Superior temporal gyrus (tissue), 1 donor: ENCODE data around the gene PIK3C2B.
A peak's percentile ranks its signal among the peaks of the same experiment; 100 is the strongest.

ENCODE experiments used
- DNase-seq: peaks from one replicate; pipeline ENCODE4 v3.0.0-alpha.2; 2016; ENCODE audit errors: extremely low spot score

PIK3C2B gene

DNA sequence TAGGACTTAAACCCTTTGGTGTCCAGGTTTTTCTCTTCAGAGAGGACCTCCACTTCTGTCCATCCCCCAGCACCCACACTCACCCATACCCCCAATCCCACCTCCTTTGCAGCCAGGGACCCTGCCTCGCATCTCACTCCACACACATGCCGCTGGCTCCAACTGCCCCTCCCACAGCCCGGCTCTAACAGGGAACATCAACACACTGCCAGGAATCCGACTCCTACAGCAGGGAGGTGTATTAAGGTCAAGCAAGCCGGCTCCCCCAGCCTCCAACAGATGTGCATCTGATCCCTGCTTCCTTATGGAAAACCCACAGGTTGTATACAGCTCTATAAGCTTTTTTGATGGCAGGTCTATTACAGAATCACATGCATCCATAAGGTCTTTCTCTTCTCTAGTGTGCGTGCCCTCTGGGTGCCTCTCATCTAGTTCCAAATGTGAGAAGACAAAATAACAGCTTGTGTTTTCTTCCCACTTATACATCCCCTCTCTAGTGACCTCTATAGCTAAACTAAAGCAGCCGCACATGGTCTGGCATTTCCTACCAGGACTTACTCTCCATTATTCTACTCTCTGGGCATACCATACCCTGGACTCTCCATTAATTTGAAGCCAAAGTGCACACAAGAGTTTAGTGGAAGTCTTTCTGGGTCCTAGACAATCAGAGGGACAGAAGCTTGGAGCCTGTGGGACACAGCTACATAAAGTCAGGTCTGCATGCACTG lies 16.3 kb downstream of the PIK3C2B start:
- DNase-seq = peak; percentile 57

DNA sequence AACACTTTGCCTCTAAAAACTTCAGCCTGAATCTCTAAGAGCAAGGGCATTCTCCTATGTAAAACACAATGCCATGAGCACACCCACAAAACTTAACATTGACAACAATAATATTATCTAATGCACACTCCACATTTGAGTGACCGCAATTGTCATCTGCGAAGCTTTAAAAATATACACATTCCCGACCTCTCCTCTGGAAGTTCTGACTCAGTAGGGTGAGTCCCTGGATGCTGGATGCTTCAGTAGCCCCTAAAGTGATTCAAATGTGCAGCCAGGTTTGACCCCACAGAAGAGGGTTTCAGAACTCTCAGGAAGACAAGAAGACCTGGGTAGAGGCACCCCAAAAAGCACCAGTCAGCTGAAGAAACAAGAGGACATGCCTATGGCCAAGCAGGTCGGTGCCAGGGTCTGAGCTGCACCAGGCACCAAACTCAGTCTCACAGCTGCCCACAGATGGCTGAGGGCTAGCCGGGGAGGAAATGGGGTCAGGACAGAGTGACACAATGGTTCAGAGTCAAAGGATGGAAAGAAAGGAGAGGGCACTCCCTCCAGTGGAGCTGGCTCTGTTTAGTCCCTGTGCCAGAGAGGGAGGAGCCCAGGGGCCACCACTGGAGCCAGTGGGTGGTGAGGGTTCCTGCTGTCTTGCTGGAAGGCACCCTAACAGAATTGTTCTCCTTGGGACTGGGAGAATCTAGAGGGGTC lies 17.4 kb downstream of the PIK3C2B start:
- DNase-seq = peak; percentile 92

DNA sequence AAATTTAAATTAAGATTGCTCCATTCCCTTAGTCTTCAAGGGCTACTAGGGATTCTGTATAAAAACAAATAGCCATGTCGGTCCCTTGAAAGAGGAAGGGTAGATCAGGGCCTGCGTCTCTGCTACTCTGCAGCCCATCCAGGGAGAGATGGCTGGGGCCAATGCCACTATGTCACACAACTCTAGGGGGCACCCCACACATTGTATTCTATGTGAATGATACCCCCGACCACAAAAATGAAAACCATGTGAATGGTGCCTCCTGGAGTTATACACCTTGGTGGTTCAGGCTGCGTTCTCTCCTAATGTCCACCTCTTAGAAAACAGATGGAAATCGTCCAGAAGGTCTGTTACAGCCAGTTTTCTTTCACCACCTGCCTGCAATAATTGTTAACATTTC lies 18.0 kb downstream of the PIK3C2B start:
- DNase-seq = peak; percentile 43

DNA sequence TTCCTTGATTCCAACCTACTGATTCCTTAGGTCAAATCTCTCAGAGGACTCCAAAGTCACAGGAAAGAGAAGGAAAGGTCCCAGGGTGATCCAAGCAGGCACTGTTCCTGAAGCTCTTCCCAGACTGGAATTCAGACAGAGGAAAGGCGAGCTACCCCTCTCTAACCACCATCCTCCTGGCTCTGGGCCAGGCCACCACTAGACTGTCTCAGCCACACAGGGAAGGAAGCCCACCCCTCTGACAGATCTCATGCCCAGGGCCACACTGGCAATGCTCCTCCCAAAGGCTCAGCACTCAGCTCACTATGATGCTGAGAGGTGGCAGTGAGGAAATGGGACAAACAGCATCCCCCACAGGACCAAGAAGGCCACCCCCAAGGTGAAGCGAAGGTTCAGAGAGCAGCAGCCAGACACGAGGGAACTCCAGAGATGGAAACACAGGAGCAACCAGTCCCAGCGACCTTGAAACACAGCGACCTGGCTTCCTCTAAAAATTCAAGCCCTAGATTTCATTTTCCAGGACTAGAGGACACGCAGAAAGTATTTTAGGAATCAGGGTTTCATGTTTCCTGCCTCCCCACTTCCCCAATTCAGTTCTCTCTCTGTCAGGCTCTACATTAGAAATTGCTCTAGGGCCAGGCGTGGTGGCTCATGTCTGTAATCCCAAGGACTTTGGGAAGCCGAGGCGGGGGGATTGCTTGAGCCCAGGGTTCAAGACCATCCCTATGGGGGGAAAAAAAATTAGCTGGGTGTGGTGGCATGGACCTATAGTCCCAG lies 18.8 kb downstream of the PIK3C2B start:
- DNase-seq = peak; percentile 40

DNA sequence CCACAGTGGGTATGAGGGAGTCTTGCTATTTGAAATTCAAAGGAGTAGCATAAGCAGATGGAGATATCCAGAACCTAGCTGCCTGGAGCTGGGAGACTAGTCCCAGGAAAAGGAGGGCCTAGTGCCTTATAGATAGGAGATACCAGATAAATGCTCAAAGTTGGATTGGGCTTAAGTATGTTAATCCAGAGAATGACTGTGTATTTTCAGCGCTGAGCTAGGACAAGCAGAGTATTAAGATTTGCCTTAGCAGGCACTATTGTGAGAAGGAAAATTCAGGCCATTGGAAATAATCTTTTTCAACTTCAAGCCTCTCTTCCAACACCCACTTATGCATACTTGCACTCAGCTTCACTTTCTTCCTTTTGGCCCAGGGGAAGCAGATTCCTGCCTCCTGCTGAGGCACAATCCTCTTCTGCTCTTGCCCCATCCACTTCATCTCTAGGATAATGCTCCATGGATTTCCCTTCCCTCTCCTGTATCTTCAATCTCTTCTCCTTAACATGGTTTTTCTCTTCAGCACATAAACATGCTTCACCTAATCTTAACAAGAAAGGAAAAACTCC lies 21.1 kb downstream of the PIK3C2B start:
- DNase-seq = peak; percentile 46

DNA sequence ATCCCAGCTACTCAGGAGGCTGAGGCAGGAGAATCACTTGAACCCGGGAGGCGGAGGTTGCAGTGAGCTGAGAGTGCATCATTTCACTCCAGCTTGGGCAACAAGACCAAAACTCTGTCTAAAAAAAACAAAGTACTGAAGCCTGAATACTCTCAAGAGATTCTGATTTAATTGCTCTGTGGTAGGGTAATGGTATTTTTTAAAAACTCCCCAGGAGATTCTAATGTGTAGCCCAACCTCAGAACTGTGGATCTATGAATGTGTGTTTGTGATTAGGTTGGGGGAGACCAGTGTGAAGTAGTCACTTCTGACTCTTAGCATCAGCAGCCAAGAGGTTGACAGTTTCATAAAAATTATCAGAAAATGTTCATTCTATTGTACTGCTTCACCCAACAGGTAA lies 21.9 kb downstream of the PIK3C2B start:
- no peak for DNase-seq

DNA sequence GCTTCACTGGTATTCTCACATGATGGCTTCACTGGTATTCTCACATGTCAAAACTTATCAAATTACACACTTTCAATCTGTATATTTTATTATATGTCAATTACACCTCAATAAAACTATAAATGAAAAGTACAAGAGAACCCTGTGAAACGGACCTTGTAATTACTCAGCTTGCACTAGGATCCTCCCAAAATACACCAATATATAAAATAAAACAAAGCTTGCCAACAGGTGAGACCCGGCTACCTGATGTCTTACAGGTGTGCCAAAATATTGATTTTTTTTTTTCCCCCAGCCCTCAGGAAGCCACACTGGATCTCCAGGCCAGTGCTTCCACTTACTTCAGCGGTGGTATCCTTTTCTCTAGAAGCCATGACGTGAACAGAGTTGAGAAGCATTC lies 22.9 kb downstream of the PIK3C2B start:
- DNase-seq = no peak

DNA sequence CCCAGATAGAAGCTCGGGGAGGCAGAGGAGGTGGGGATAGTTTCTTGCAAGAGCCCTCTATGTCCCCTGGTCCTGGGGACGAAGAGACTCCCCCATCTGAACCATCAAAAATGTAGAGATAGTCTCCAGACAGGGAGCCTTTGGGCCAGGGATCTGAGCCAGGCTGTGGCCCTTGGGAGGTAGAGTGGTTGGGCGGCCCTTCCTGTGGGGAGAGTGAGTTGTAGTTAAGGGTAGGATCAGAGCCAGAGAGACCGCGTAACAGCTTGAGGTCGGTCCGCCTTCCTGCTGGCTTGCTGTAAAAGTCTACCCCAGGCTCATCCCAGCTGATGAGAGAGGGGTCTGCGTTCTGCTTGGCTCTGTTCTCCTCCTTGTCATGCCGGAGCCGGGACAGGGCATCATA lies 25.3 kb downstream of the PIK3C2B start:
- DNase-seq = no peak

DNA sequence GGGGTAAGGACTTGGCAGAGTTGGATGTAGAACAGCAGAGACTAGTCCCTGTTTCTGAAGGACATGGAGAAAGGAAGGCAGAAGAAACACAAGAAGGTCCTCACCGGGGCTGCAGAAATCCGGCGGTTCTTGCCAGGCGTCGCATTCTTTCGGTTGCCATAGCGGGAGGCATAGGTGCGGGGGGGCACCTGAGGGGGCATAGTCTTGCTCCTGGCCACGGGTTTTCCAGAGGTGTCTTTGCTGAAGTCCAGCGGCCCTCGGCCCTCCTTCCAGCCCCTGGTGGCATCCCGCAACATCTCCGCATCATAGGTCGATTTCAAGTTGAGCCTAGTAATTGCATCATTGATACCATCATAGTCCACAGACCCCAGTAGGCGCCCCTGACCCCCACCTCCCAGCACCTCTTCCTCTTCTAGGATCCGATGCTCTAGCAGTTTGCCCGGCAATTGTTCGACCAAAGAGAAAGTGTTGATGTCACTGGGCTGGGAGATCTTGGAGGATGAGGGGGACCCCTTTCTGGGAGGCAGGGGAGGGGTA lies 25.8 kb downstream of the PIK3C2B start:
- DNase-seq = no peak

DNA sequence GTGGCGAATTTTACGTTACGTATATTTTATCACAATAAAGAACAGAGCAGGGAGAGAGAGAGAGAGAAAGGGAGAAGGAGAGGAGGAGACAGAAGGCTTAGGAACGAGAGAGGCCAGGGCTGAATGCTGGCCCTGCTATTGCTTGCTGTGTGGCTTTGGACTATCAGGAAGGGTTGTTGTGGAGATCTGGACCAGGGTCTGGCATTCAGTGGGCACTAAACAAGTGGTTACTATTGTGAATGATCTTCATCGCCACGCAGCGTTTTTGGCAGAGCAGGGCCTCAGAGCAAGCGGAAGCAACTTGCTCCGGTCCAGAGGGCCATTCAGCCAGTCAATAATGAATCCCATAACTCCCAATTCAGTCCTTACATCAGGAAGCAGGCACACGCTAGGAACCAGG lies 26.4 kb downstream of the PIK3C2B start:
- DNase-seq = peak; percentile 79

DNA sequence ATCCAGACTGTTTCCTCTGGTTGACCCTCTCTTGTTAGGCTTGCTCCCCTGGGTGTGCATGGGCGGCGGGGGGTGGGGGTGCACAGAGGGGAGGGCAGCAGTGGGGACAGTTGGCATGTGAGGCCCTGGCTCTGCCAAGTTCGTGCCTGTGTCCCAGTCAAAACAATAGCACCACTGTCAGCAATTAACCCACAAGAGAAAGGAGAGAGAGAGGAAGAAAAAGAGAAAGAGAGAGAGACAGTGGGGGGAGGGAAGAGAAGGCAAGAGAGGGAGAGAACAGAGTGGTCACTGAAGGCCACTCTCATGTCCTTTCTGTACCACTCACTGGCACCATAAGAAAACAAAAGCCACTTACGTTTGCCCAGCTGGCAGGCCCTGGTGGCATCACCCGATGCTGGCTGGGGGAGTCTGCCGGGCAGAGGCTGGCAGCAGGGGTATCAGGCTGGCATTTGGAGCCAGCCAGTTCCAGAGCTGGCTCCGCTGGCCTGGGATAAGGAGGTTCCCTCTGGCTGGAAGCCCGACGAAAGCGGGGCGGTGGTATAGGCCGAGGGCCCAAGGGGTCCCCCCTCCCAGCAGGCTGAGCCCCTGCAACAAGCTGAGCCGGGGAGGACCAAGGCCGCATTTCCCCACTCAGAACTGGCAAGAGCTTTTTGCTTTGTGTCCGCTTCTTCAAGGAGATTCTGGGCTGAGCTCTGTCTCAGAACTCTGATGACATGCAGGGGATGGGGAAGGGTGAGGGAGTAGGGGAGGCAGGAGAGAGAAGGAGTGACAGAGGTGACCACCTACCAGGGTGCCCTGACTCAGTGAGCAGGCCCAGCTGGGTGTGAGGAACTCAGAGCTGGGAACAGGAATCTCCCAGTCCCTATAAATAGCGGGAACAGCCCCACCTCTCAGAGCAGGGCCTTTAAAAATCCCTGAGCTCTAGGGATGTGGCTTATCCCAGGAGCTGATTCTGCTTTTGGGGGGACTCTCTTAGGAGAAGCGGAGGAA lies 27.9 kb downstream of the PIK3C2B start:
- peak; percentile 96 for DNase-seq

DNA sequence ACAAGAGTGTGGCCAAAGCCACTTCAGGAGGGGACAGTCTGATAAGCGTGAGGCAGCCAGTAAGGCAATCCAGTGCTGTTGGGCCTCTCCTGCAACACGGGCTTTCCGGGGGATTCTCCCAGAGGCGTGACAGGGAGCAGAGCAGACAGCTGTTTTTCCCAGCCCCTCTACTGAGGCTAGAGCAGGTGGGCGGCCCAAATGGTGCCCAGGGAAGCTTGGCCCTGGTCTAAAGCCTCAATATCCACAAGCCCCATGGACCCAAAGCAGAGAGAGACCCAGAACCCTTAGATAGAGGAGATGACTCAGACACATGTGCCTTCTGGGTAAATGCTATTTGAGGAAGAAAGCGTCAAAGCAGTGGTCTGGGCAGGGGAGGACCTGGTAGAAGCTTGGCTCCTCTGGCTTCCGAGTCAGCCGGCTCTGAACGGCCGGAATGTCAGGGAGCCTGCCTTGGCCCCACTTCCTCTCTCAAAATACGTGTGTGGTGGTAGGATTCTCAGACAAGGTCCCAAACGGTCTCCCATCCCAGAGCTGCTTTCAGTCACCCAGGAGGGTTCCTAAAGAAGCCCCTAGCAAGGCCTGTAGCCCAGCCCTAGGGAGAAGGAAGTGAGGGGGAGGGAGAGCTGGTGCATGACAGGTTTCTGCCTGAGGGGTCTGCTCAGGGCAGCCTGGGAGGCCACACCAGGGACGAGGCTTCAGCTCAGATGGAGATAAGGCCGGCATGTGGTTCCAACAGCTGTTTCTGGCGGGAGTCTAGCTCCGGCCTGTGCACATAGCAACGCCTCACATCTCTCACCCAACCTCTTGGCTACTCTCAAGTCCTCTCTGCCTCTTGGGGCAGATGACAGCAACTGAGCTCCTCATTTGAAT lies 28.8 kb downstream of the PIK3C2B start:
- DNase-seq = no peak

DNA sequence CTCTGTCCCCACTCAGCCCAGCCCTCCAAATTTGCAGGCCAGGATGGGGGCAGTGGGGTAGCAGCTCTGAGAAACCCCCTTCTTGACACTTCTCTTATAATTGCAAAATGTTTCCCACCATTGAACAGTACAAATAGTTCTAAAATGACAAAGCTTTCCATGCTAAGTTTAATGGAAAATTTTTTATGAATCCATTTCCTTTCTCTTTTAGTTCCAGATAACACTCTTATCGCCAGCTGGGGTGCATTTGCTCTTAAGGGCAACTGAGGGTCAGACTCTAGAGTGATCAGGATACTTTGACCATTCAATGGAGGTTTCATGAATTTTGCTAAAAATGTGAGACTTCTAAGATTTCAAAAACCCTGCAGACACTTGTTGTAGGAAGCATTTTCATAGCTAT lies 29.9 kb downstream of the PIK3C2B start:
- no peak for DNase-seq

DNA sequence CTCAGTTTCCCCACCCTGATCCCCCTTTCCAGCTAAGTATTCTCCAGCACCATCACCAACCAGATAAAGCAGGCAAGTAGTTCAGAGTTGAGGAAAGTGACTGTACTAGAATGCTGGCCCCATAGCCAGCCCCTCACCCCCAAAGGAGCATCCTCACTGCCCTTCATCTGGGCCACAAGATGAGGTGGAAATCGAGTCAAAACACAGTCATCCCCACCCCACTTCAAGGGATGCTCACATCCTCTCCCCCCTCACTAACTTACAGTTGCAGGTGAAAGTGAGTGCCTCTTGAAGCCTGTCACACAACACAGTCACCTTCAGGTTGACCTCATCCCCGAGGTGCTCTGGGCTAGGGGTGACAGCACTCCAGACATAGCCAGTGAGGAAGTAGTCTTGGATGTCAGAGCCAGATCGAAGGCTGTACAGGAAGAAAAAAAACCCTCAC lies 30.4 kb downstream of the PIK3C2B start:
- DNase-seq = no peak

DNA sequence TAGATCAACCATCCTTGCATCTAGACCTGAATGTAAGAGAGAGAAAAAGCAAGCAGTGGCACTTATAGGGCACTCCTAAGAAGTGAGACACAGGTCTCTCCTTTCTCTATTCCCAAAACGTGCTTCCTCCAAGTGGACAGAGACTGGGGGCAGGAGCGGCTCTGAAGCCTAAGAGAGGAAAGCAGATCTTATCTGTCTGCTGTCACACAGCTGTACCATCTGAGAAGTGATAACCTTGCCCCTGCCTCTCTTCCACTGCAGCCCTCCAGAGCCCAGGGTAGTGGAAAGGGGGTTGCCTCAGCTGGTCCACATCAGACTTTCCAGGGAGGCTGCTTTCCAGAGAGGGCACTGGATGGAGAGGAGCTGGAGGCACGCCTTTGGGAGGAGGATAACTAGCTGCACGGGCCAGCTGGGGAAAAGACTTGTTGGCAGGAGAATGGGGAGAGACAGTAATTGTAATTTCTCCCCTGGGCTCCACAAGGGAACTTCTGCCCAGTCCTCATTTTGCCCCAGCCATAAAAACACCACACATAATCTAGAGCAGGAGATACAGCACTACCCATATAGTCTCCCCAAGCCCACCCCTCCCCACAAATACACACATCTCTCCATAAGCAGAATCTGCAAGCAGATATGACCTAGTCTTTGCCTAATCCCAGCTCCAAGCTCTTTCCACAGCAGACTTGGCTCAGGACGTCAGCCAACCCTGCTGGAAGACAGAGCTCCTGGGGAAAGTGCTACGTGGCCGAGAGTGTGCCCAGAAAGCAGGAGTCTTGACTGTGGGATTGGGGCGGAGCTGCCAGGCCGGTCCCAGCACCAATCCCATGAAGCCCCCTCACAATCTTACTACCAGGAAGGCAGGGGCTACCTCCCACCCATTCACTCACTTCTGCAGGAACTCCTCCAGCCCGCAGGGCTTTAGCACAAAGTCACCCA lies 31.2 kb downstream of the PIK3C2B start:
- no peak for DNase-seq

DNA sequence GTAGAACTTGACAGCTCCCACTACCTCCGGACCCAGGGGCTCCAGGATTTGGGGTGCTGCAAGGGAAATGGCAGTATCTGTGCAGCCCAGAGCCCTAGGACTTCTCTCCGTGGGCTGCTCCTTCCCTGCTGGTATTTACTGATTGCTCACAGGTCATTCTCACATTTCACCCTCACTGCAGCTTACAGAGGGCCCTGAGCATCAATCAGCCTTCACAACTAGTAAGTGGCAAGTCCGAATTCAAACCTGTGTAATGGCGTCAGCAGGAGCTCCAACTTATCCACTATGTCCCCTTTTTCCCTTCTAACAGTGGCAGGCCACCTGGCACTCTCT lies 32.4 kb downstream of the PIK3C2B start:
- no peak for DNase-seq

DNA sequence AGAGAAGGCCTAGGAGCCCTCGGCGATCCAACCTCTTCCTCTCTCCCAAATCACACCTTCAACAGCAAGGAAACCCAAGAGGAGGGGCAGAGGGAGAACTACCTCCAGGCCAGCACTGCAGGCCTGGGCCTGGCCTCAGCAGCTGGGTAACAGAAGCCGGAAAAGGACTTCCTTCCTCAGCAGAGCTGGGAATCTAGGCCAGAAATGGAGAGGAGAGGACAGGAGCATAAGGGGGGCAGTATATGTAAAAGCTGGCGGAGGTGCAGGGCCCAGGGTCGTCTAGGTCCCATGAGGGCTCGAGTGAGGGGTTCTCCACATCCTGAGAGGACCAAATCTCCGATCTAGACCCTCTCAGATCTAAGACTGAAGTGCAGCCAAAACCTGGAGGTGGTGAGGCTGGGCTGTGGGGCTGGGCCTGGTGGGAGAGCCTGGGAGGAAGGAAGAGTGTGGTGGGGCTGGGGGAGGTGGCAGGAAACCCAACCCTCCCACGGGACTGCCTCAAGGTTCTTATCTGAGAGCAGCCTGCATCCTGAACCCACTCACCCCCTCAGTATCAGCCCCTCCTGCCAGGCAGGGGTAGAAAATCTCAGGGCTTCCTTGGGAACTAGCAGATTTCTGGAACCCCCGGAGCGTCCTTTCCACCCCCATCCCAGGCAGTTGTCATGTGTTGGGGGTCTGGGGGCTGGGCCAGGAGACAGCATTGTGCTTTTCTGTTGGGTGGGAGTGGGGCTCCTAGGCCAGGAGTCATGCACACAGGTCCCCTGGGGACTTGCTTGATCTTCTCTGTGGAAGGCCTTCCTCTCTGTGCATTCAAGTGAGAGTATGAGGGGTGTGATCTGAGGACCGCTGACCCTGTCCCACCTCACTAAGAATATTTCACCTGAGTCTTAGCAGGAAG lies 33.0 kb downstream of the PIK3C2B start:
- DNase-seq = no peak

DNA sequence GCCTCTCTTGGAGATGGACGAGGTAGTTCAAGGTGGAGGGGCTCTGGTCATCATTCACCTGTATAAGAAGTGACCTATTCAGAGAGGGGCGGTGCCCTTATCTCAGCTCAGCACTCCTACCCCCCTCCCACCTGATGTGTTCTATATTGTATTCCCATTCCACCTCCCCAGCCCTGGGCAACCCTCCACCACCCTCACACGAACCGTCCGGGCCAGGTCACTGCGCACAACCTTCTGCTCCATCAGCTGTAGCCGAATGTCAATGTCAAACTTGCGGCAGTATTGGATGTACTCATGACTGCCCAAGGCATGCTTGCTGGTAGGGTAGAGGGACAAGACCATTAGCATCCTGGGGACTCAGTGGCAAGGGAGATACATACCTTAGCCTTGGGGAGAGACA lies 34.3 kb downstream of the PIK3C2B start:
- no peak for DNase-seq
